HG03432 (cell line): Measurements from ENCODE around the gene AMT.
"Not testable (repeated sequence)": the region's sequence is repeated elsewhere in the genome, so short reads cannot be mapped to it uniquely, and the experiment has no call there.

Experiments
- ATAC-seq: cut with Tn5 transposase; IDR thresholded peaks from one replicate; pipeline ENCODE4 v1.9.1; 2021; ENCODE audit warnings: mild to moderate bottlenecking, moderate library complexity; ENCODE audit not compliant: unreplicated experiment

Gene AMT

GRCh38 chr3:49424816-49425215 lies 2.5 kb upstream of the AMT start:
- no peak for ATAC-seq

GRCh38 chr3:49421890-49422378 lies 339 bp downstream of the AMT start:
- no peak for ATAC-seq

GRCh38 chr3:49417516-49418120 lies 4.7 kb downstream of the AMT start:
- ATAC-seq: no peak

- no peak for ATAC-seq
Observed at GRCh38 chr3:49416867-49417266, 5.4 kb downstream of the AMT start.

GRCh38 chr3:49415931-49416601 lies 6.2 kb downstream of the AMT start:
- no peak for ATAC-seq

GRCh38 chr3:49414753-49415152 lies 7.5 kb downstream of the AMT start:
- ATAC-seq: no peak

GRCh38 chr3:49413338-49413734 lies 8.9 kb downstream of the AMT start:
- ATAC-seq: no peak

GRCh38 chr3:49412632-49413337 lies 9.5 kb downstream of the AMT start:
- no peak for ATAC-seq

GRCh38 chr3:49411968-49412631 lies 10.2 kb downstream of the AMT start, which contains the start of the genes RHOA and TCTA:
RHOA (minus strand) TSS chr3:49411976; CDS start chr3:49375589, 36,387 bp downstream.
TCTA (plus strand) TSS chr3:49412423; CDS start chr3:49412427, 4 bp downstream.
- ATAC-seq: peak; percentile 71

- ATAC-seq: peak; percentile 36
Observed at GRCh38 chr3:49411535-49411967, 10.7 kb downstream of the AMT start.

GRCh38 chr3:49410846-49411534 lies 11.3 kb downstream of the AMT start:
- no peak for ATAC-seq

GRCh38 chr3:49410066-49410845 lies 12.0 kb downstream of the AMT start:
- ATAC-seq: no peak

- ATAC-seq: no peak
Observed at GRCh38 chr3:49406571-49407565, 15.4 kb downstream of the AMT start.

GRCh38 chr3:49405570-49405969 lies 16.7 kb downstream of the AMT start:
- not testable (repeated sequence) for ATAC-seq

GRCh38 chr3:49403891-49404290 lies 18.4 kb downstream of the AMT start:
- no peak for ATAC-seq

GRCh38 chr3:49401766-49402165 lies 20.5 kb downstream of the AMT start:
- ATAC-seq: no peak

- ATAC-seq: no peak
Observed at GRCh38 chr3:49399461-49399860, 22.8 kb downstream of the AMT start.

GRCh38 chr3:49397470-49397869 lies 24.8 kb downstream of the AMT start:
- ATAC-seq: no peak

GRCh38 chr3:49391310-49391709 lies 31.0 kb downstream of the AMT start:
- ATAC-seq: not testable (repeated sequence)
